Keratinocyte (primary cell): ENCODE data around the gene HIP1. TPM values are rescaled to one million over a fixed set of nuclear protein-coding genes. Genes with fewer than 3 reads are reported as not detected.

Experiments
- DNase-seq: peaks from one replicate; pipeline ENCODE4 v3.0.0-alpha.2; 2011; ENCODE audit warnings: low read depth, missing footprints, low spot score
- FAIRE-seq: peaks from 2 replicates; lab custom pipeline; 2011; peaks lifted over from hg19 to GRCh38; lab: Jason Lieb, UNC
- H2AFZ ChIP-seq: 2 replicates; pipeline ENCODE4 v1.6.0; 2012; ENCODE audit warnings: low read length, control low read depth, inconsistent platforms; ENCODE audit not compliant: control insufficient read depth
- H3K27ac ChIP-seq: 2 replicates; pipeline ENCODE4 v1.5.1; 2011; ENCODE audit warnings: low read length; ENCODE audit not compliant: control insufficient read depth, insufficient read depth
- H3K27me3 ChIP-seq: 3 replicates; pipeline ENCODE4 v1.6.0; 2011; ENCODE audit warnings: low read length; ENCODE audit not compliant: control insufficient read depth, insufficient read depth; ENCODE audit errors: extremely low read depth
- H3K36me3 ChIP-seq, 2 experiments: 2 replicates in 1 of 2; 3 replicates in 1 of 2; pipeline ENCODE4 v1.5.1; 2011; ENCODE audit warnings: low read length in 2 of 2, mild to moderate bottlenecking in 1 of 2; ENCODE audit not compliant: control insufficient read depth in 2 of 2, insufficient read depth in 2 of 2; ENCODE audit errors: extremely low read depth in 1 of 2
- H3K4me1 ChIP-seq: 3 replicates; pipeline ENCODE4 v1.5.1; 2011; ENCODE audit warnings: low read length; ENCODE audit not compliant: control insufficient read depth, insufficient read depth; ENCODE audit errors: extremely low read depth
- H3K4me2 ChIP-seq: 3 replicates; pipeline ENCODE4 v1.6.0; 2011; ENCODE audit warnings: low read depth, low read length; ENCODE audit not compliant: control insufficient read depth, insufficient read depth; ENCODE audit errors: extremely low read depth
- H3K4me3 ChIP-seq, 3 experiments: fragments of 200-600 bp in 1 of 3; sonication (generic) in 1 of 3; 2 replicates in 2 of 3; 3 replicates in 1 of 3; pipeline ENCODE4 v1.5.1; 2011 to 2016; ENCODE audit warnings: low read length in 3 of 3, mild to moderate bottlenecking in 3 of 3, control low read depth in 2 of 3, inconsistent platforms in 1 of 3, low read depth in 1 of 3, mixed read lengths in 1 of 3, mixed run types in 1 of 3, moderate library complexity in 1 of 3; ENCODE audit not compliant: control insufficient read depth in 2 of 3, insufficient read depth in 2 of 3; ENCODE audit errors: extremely low read depth in 1 of 3
- H3K79me2 ChIP-seq: 2 replicates; pipeline ENCODE4 v1.6.0; 2012; ENCODE audit warnings: low read length; ENCODE audit not compliant: control insufficient read depth, insufficient read depth
- H3K9ac ChIP-seq: 3 replicates; pipeline ENCODE4 v1.6.0; 2011; ENCODE audit warnings: low read length; ENCODE audit not compliant: control insufficient read depth, insufficient read depth; ENCODE audit errors: extremely low read depth
- H3K9me1 ChIP-seq: 3 replicates; pipeline ENCODE4 v1.6.0; 2011; ENCODE audit warnings: low read length; ENCODE audit not compliant: control insufficient read depth, insufficient read depth; ENCODE audit errors: extremely low read depth
- H3K9me3 ChIP-seq: 2 replicates; pipeline ENCODE4 v1.5.1; 2012; ENCODE audit warnings: low read depth, low read length; ENCODE audit not compliant: control insufficient read depth
- H4K20me1 ChIP-seq: 3 replicates; pipeline ENCODE4 v1.6.0; 2011; ENCODE audit warnings: low read length; ENCODE audit not compliant: control insufficient read depth, insufficient read depth; ENCODE audit errors: extremely low read depth
- EZH2 ChIP-seq: IDR thresholded peaks from one replicate; pipeline ENCODE4 v1.6.1; 2012; ENCODE audit warnings: inconsistent platforms, mild to moderate bottlenecking, low read length, moderate library complexity
- dilution Hi-C: fragments of 300-500 bp; cut with MboI; formaldehyde crosslinking; loops from one replicate; pipeline ENCODE4 v1.7.0; 2020; ENCODE audit warnings: low sequenced_read_pairs; ENCODE audit not compliant: extremely low pct_ligation_motif_present
- polyA plus RNA-seq, 5 experiments: library from polyadenylated mRNA; depleted of rRNA in 3 of 5; stranded (reverse) in 3 of 5; stranded (forward) in 1 of 5; unstranded in 1 of 5; fragments of >200 nt; gene quantifications; 1 replicate in 1 of 5; 2 replicates in 3 of 5; 3 replicates in 1 of 5; pipeline versions ENCODE4 v1.2.1 to v1.2.3, GENCODE V29; 2011 to 2012; ENCODE audit warnings: missing spikeins in 2 of 5, low read depth in 1 of 5, low replicate concordance in 1 of 5
- TF ChIP-seq, protein P1 (sequence below), 3 experiments: IDR thresholded peaks in 1 of 3; conservative IDR thresholded peaks in 1 of 3; optimal IDR thresholded peaks in 1 of 3; 2 replicates in 2 of 3; 3 replicates in 1 of 3; pipeline versions ENCODE3 to v1.5.1; 2011; ENCODE audit warnings: low read length in 3 of 3, mild to moderate bottlenecking in 3 of 3, moderate library complexity in 2 of 3, control low read depth in 1 of 3, inconsistent platforms in 1 of 3; ENCODE audit not compliant: insufficient read depth in 2 of 3; ENCODE audit errors: extremely low read depth in 1 of 3

HIP1 gene
- polyA plus RNA-seq, 1 donor (not counting 4 experiments of a cell fraction or from before 2014, with no cell fraction given), result 5.0 TPM

DNA sequence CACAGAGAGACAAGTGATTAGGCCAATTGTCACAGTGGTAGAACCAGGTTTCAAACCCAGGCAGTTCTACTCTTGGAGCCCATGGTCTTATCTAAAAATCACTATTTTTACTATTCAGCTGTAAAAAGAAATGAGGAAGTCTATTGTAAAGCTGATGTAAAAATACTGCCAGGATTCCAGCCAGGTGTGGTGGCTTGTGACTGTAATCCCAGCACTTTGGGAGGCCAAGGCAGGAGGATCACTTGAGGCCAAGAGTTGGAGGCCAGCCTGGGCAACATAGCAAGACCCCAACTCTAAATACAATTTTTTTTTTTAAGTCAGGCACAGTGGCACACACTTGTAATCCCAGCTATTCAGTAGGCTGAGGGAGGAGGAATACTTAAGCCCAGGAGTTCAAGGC is 40.4 kb downstream of the HIP1 start:
- DNase-seq (no peak), FAIRE-seq (no peak)
- no peak overlapping the region for H3K4me2 ChIP-seq
- H3K27ac ChIP-seq, result no peak overlapping the region
- no peaks in the 10 kb centered on the region for H4K20me1 ChIP-seq
- H3K9me3 ChIP-seq, result no peaks in the 10 kb centered on the region
- H3K27me3 ChIP-seq, result no peaks in the 10 kb centered on the region
- TF ChIP-seq, protein P1, sequence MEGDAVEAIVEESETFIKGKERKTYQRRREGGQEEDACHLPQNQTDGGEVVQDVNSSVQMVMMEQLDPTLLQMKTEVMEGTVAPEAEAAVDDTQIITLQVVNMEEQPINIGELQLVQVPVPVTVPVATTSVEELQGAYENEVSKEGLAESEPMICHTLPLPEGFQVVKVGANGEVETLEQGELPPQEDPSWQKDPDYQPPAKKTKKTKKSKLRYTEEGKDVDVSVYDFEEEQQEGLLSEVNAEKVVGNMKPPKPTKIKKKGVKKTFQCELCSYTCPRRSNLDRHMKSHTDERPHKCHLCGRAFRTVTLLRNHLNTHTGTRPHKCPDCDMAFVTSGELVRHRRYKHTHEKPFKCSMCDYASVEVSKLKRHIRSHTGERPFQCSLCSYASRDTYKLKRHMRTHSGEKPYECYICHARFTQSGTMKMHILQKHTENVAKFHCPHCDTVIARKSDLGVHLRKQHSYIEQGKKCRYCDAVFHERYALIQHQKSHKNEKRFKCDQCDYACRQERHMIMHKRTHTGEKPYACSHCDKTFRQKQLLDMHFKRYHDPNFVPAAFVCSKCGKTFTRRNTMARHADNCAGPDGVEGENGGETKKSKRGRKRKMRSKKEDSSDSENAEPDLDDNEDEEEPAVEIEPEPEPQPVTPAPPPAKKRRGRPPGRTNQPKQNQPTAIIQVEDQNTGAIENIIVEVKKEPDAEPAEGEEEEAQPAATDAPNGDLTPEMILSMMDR (optimal IDR thresholded peaks at IDR 0.05 in 1 of 3, IDR thresholded peaks at IDR 0.05 in 1 of 3, conservative IDR thresholded peaks at IDR 0.05 in 1 of 3; ENCODE audit: extremely low read depth in 1 of 3, insufficient read depth in 2 of 3, low read length in 3 of 3), result no peak
- TF ChIP-seq EZH2, result no peak
- no peak overlapping the region for H2AFZ ChIP-seq
- dilution Hi-C loops, result no loop called here
- no peaks in the 10 kb centered on the region for H3K4me1 ChIP-seq
- no peaks in the 10 kb centered on the region for H3K36me3 ChIP-seq
- H3K4me3 ChIP-seq, result no peak overlapping the region
- H3K9me1 ChIP-seq, result no peaks in the 10 kb centered on the region
- H3K79me2 ChIP-seq, result no peaks in the 10 kb centered on the region
- H3K9ac ChIP-seq, result no peak overlapping the region

DNA sequence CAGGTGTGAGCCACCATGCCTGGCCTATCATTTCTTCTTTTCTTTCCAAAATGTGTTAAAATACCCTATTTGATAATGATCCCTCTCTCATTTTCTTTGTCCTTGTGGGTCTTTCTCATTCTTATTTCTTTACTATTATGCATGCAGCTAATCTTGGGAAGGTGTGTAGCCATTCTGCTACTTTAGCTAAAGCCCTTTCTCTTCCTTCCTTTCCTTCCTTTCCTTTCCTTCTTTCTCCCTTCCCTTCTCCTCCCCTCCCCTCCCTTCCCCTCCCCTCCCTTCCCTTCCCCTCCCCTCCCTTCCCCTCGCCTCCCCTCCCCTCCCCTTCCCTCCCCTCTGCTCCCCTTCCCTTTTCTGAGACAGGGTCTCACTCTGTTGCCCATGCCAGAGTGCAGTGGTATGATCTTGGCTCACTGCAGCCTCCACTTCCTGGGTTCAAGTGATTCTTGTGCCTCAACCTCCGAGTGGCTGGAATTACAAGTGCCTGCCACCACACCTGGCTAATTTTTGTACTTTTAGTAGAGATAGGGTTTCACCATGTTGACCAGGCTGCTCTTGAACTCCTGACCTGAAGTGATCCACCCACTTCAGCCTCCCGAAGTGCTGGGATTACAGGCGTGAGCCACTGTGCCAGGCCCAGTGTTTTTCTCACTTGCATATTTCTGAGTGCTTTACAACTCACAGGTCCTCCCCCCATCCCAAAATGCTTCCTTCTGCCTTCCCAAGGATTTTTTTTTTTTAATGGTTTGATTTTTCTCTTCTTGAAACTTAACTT is 42.3 kb downstream of the HIP1 start:
- H3K9ac ChIP-seq, result no peak overlapping the region
- no peak overlapping the region for H3K27ac ChIP-seq
- no peak overlapping the region for H3K4me3 ChIP-seq
- H3K9me1 ChIP-seq, result no peaks in the 10 kb centered on the region
- no peaks in the 10 kb centered on the region for H3K36me3 ChIP-seq
- H3K79me2 ChIP-seq, result no peaks in the 10 kb centered on the region
- no peaks in the 10 kb centered on the region for H4K20me1 ChIP-seq
- H3K4me2 ChIP-seq, result no peak overlapping the region
- FAIRE-seq (no peak), DNase-seq (no peak)
- dilution Hi-C loops, result no loop called here
- H3K27me3 ChIP-seq, result no peaks in the 10 kb centered on the region
- no peaks in the 10 kb centered on the region for H3K9me3 ChIP-seq
- no peak overlapping the region for H2AFZ ChIP-seq
- TF ChIP-seq EZH2, result no peak
- TF ChIP-seq, protein P1 (optimal IDR thresholded peaks at IDR 0.05 in 1 of 3, IDR thresholded peaks at IDR 0.05 in 1 of 3, conservative IDR thresholded peaks at IDR 0.05 in 1 of 3; ENCODE audit: extremely low read depth in 1 of 3, insufficient read depth in 2 of 3, low read length in 3 of 3), result no peak
- H3K4me1 ChIP-seq, result no peaks in the 10 kb centered on the region
